ENCODE data around the gene IPO11. TPM values are rescaled to one million over a fixed set of nuclear protein-coding genes. Genes with fewer than 3 reads are reported as not detected.

IPO11 gene
- total and polyA plus RNA-seq, 4 donors, result 4.7 to 20.6 (median 9.0) TPM

DNA sequence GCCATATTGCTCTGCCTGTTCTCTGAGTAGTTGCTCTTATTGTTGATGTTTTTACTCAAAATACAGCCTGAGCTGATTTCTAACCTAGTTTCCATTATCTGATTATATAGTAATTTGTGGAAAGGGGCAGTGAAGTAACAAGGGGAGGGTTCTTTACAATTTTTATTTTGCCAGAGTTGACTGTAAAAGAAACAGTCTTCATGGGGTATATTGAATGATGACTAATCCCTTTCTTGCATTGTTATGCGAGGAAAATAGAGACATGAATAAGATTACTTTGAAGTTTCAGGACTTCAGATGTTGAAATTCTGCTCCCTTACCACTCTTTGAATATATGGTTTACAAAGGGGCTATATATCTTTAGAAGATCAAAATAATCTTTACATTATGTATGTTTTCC lies 156.9 kb downstream of the IPO11 start (continued):
- TF ChIP-seq ZBTB33 (IDR thresholded peaks at IDR 0.05) (no peak), HNF4G (IDR thresholded peaks at IDR 0.05) (no peak), TAF1 (conservative IDR thresholded peaks at IDR 0.05) (no peak), GABPA (IDR thresholded peaks at IDR 0.05 in 1 of 2, conservative IDR thresholded peaks at IDR 0.05 in 1 of 2) (no peak), FOXA1 (IDR thresholded peaks at IDR 0.05) (no peak)

DNA sequence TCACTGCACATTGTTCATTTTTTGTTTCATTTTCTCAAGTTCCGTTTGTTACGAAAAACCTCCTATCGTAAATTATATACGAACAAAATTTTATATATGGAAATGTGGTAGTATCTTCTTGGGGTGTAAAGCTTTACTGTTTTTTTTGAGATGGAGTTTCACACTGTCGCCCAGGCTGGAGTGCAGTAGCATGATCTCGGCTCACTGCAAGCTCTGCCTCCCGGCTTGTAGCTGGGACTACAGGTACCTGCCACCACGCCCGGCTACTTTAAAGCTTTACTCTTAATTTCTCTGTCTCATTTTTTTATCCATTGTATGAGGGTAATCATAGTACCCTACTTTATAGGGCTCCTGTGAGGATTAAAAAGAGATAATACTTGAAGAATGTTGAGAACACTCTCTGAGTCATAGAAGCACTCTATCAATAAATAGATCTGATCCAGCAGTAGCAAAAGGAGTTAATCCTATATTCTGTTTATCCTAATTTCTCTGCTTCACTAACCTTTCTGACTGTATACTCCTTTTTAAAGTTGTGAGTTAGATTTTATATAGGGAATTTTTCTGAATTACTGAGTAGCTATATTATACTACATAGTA lies 160.5 kb downstream of the IPO11 start:
- Histone ChIP-seq H3K27me3 (ENCODE audit: control insufficient read depth in 4 of 4, insufficient read depth in 4 of 4, low read length in 3 of 4) (no peaks in the 10 kb centered on the region), H3K9ac (ENCODE audit: low read depth in 1 of 2, low read length in 2 of 2) (no peak overlapping the region), H3K4me1 (ENCODE audit: control insufficient read depth in 4 of 4, insufficient read depth in 4 of 4, low read length in 3 of 4) (no peaks in the 10 kb centered on the region), H3K27ac (ENCODE audit: low read depth in 1 of 2, low read length in 2 of 2) (no peak overlapping the region), H3K36me3 (ENCODE audit: control insufficient read depth in 4 of 4, insufficient read depth in 3 of 4, low read depth in 1 of 4, low read length in 3 of 4) (no peaks in the 10 kb centered on the region), H3K9me3 (ENCODE audit: control insufficient read depth in 4 of 4, low read length in 3 of 4) (no peaks in the 10 kb centered on the region), H3K4me3 (ENCODE audit: low read depth in 1 of 3, low read length in 3 of 3) (no peak overlapping the region)
- no peak for TF ChIP-seq HNF4G (IDR thresholded peaks at IDR 0.05)
- TF ChIP-seq RXRA (IDR thresholded peaks at IDR 0.05), result no peak
- no peak for TF ChIP-seq YY1 (IDR thresholded peaks at IDR 0.05)
- no peak for TF ChIP-seq GABPA (IDR thresholded peaks at IDR 0.05 in 1 of 2, conservative IDR thresholded peaks at IDR 0.05 in 1 of 2)
- no peak for TF ChIP-seq FOXA1 (IDR thresholded peaks at IDR 0.05)
- TF ChIP-seq TAF1 (conservative IDR thresholded peaks at IDR 0.05), result no peak
- TF ChIP-seq SP1 (IDR thresholded peaks at IDR 0.05), result no peak
- TF ChIP-seq, protein P1, sequence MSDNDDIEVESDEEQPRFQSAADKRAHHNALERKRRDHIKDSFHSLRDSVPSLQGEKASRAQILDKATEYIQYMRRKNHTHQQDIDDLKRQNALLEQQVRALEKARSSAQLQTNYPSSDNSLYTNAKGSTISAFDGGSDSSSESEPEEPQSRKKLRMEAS (IDR thresholded peaks at IDR 0.05), result no peak
- no peak for TF ChIP-seq JUND (IDR thresholded peaks at IDR 0.05)
- TF ChIP-seq NR2F2 (IDR thresholded peaks at IDR 0.05), result no peak
- TF ChIP-seq, protein P2, sequence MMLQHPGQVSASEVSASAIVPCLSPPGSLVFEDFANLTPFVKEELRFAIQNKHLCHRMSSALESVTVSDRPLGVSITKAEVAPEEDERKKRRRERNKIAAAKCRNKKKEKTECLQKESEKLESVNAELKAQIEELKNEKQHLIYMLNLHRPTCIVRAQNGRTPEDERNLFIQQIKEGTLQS (IDR thresholded peaks at IDR 0.05), result no peak
- no peak for TF ChIP-seq HNF4A (conservative IDR thresholded peaks at IDR 0.05)
- TF ChIP-seq RAD21 (IDR thresholded peaks at IDR 0.05), result no peak
- TF ChIP-seq ZBTB33 (IDR thresholded peaks at IDR 0.05), result no peak
- TF ChIP-seq, protein P3, sequence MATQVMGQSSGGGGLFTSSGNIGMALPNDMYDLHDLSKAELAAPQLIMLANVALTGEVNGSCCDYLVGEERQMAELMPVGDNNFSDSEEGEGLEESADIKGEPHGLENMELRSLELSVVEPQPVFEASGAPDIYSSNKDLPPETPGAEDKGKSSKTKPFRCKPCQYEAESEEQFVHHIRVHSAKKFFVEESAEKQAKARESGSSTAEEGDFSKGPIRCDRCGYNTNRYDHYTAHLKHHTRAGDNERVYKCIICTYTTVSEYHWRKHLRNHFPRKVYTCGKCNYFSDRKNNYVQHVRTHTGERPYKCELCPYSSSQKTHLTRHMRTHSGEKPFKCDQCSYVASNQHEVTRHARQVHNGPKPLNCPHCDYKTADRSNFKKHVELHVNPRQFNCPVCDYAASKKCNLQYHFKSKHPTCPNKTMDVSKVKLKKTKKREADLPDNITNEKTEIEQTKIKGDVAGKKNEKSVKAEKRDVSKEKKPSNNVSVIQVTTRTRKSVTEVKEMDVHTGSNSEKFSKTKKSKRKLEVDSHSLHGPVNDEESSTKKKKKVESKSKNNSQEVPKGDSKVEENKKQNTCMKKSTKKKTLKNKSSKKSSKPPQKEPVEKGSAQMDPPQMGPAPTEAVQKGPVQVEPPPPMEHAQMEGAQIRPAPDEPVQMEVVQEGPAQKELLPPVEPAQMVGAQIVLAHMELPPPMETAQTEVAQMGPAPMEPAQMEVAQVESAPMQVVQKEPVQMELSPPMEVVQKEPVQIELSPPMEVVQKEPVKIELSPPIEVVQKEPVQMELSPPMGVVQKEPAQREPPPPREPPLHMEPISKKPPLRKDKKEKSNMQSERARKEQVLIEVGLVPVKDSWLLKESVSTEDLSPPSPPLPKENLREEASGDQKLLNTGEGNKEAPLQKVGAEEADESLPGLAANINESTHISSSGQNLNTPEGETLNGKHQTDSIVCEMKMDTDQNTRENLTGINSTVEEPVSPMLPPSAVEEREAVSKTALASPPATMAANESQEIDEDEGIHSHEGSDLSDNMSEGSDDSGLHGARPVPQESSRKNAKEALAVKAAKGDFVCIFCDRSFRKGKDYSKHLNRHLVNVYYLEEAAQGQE (IDR thresholded peaks at IDR 0.05), result no peak
- no peak for DNase-seq (ENCODE audit: low spot score)
- 90% methylated on average over 9 of the region's 9 CpGs for WGBS

Measured in liver (tissue), 9 donors.